ENCODE results near the gene FAM9B.

- TF ChIP-seq CTCF (conservative IDR thresholded peaks at IDR 0.05; ENCODE audit: low read depth, low read length) (no peak), EZH2 (IDR thresholded peaks at IDR 0.05; ENCODE audit: low read length, unreplicated experiment) (no peak)
Observed at GRCh38 chrX:9050331-9050730, 16.4 kb upstream of the FAM9B start.
